ENCODE data around the gene FAT4.

GRCh38 chr4:125344198-125344597 is 29.4 kb downstream of the FAT4 start:
- TF ChIP-seq CTCF (IDR thresholded peaks at IDR 0.05) (no peak), EP300 (IDR thresholded peaks at IDR 0.05) (no peak), POLR2A (IDR thresholded peaks at IDR 0.05) (no peak), POLR2AphosphoS5 (IDR thresholded peaks at IDR 0.05) (no peak)
